ENCODE measurements around the gene TGFB3.

The TGFB3 gene

GRCh38 chr14:75959031-75959430 is 22.8 kb downstream of the TGFB3 start:
- no peak for TF ChIP-seq TAF1 (IDR thresholded peaks at IDR 0.05; ENCODE audit: borderline replicate concordance, insufficient read depth, low read length)
- TF ChIP-seq FOXP2 (optimal IDR thresholded peaks at IDR 0.05; ENCODE audit: borderline replicate concordance, extremely low read depth, extremely low read length, insufficient read depth) = no peak
- TF ChIP-seq REST (IDR thresholded peaks at IDR 0.05; ENCODE audit: insufficient read depth in 1 of 2, low read depth in 2 of 2, low read length in 2 of 2) = no peak
- no peak for TF ChIP-seq POLR2AphosphoS5 (IDR thresholded peaks at IDR 0.05; ENCODE audit: low read depth, low read length)
- no peak for TF ChIP-seq SIN3A (IDR thresholded peaks at IDR 0.05; ENCODE audit: borderline replicate concordance, insufficient read depth, low read length)

GRCh38 chr14:75952489-75952888 is 29.3 kb downstream of the TGFB3 start:
- TF ChIP-seq FOXP2 (optimal IDR thresholded peaks at IDR 0.05; ENCODE audit: borderline replicate concordance, extremely low read depth, extremely low read length, insufficient read depth) (no peak), SIN3A (IDR thresholded peaks at IDR 0.05; ENCODE audit: borderline replicate concordance, insufficient read depth, low read length) (no peak), REST (IDR thresholded peaks at IDR 0.05; ENCODE audit: insufficient read depth in 1 of 2, low read depth in 2 of 2, low read length in 2 of 2) (no peak), TAF1 (IDR thresholded peaks at IDR 0.05; ENCODE audit: borderline replicate concordance, insufficient read depth, low read length) (no peak), POLR2AphosphoS5 (IDR thresholded peaks at IDR 0.05; ENCODE audit: low read depth, low read length) (no peak)

GRCh38 chr14:75946785-75947184 is 35.0 kb downstream of the TGFB3 start:
- TF ChIP-seq POLR2AphosphoS5 (IDR thresholded peaks at IDR 0.05; ENCODE audit: low read depth, low read length) (no peak), FOXP2 (optimal IDR thresholded peaks at IDR 0.05; ENCODE audit: borderline replicate concordance, extremely low read depth, extremely low read length, insufficient read depth) (no peak), REST (IDR thresholded peaks at IDR 0.05; ENCODE audit: insufficient read depth in 1 of 2, low read depth in 2 of 2, low read length in 2 of 2) (no peak), TAF1 (IDR thresholded peaks at IDR 0.05; ENCODE audit: borderline replicate concordance, insufficient read depth, low read length) (no peak), SIN3A (IDR thresholded peaks at IDR 0.05; ENCODE audit: borderline replicate concordance, insufficient read depth, low read length) (no peak)

GRCh38 chr14:75944607-75945241 is 37.1 kb downstream of the TGFB3 start:
- no peak for TF ChIP-seq REST (IDR thresholded peaks at IDR 0.05; ENCODE audit: insufficient read depth in 1 of 2, low read depth in 2 of 2, low read length in 2 of 2)
- no peak for TF ChIP-seq TAF1 (IDR thresholded peaks at IDR 0.05; ENCODE audit: borderline replicate concordance, insufficient read depth, low read length)
- TF ChIP-seq FOXP2 (optimal IDR thresholded peaks at IDR 0.05; ENCODE audit: borderline replicate concordance, extremely low read depth, extremely low read length, insufficient read depth) = no peak
- no peak for TF ChIP-seq POLR2AphosphoS5 (IDR thresholded peaks at IDR 0.05; ENCODE audit: low read depth, low read length)
- TF ChIP-seq SIN3A (IDR thresholded peaks at IDR 0.05; ENCODE audit: borderline replicate concordance, insufficient read depth, low read length) = no peak

Data from PFSK-1 (cell line).